IMR-90 (cell line): Measurements from ENCODE around the gene NCS1. TPM values are rescaled to one million over a fixed set of nuclear protein-coding genes. Genes with fewer than 3 reads are reported as not detected.

Experiments used
- ATAC-seq: fragments of 200-7000 bp; cut with Tn5 transposase; 2 replicates; pipeline ENCODE4 v1.9.1; 2020; ENCODE audit warnings: low read depth, mild to moderate bottlenecking, moderate library complexity
- BruUV-seq: library from RNA; stranded (reverse); fragments of 400-500 nt; replicated peaks from 2 replicates; lab custom pipeline; 2021; lab: Mats Ljungman, UMichigan
- CTCF ChIA-PET: fragments of 300-600 bp; formaldehyde crosslinking; extraction: SDS; loops from one replicate; lab custom pipeline; 2021; ENCODE audit warnings: antibody characterized with exemption; lab: Yijun Ruan, JAX
- POLR2A ChIA-PET: fragments of 300-600 bp; sonication (Branson Sonifier 250); formaldehyde crosslinking; loops from one replicate; lab custom pipeline; 2022; ENCODE audit warnings: antibody characterized with exemption; ENCODE audit not compliant: unreplicated experiment; lab: Charles Lee
- DNase-seq: peaks from one replicate; pipeline ENCODE4 v3.0.0; 2013
- H2AFZ ChIP-seq: replicated peaks from 2 replicates; pipeline ENCODE3; 2013; ENCODE audit warnings: low read length, mild to moderate bottlenecking; ENCODE audit not compliant: poor library complexity
- H2AK5ac ChIP-seq: 2 replicates; pipeline ENCODE4 v1.6.1; 2013; ENCODE audit warnings: low read depth, low read length, inconsistent platforms
- H2AK9ac ChIP-seq: replicated peaks from 2 replicates; pipeline ENCODE3; 2013; ENCODE audit warnings: mild to moderate bottlenecking, low read depth, low read length, moderate library complexity; ENCODE audit not compliant: poor library complexity
- H2BK120ac ChIP-seq: 2 replicates; pipeline ENCODE4 v1.6.1; 2013; ENCODE audit warnings: low read depth, low read length, inconsistent platforms
- H2BK15ac ChIP-seq: 3 replicates; pipeline ENCODE4 v1.6.1; 2013; ENCODE audit warnings: low read depth, low read length, inconsistent platforms
- H2BK20ac ChIP-seq: 2 replicates; pipeline ENCODE4 v1.6.1; 2013; ENCODE audit warnings: low read depth, mild to moderate bottlenecking, inconsistent platforms, low read length, moderate library complexity
- H2BK5ac ChIP-seq: 2 replicates; pipeline ENCODE4 v1.6.1; 2013; ENCODE audit warnings: mild to moderate bottlenecking, low read depth, low read length, inconsistent platforms; ENCODE audit not compliant: poor library complexity, severe bottlenecking
- H3K14ac ChIP-seq: replicated peaks from 2 replicates; pipeline ENCODE4 v1.6.1; 2013; ENCODE audit warnings: low read depth, low read length, inconsistent platforms
- H3K18ac ChIP-seq: 2 replicates; pipeline ENCODE4 v1.6.1; 2013; ENCODE audit warnings: low read depth, low read length, control low read depth
- H3K23ac ChIP-seq: 2 replicates; pipeline ENCODE4 v1.6.1; 2013; ENCODE audit warnings: low read depth, low read length, inconsistent platforms
- H3K27ac ChIP-seq: 2 replicates; pipeline ENCODE4 v1.5.1; 2013; ENCODE audit warnings: mild to moderate bottlenecking, control low read depth, low read length; ENCODE audit not compliant: insufficient read depth
- H3K27me3 ChIP-seq: 2 replicates; pipeline ENCODE4 v1.6.1; 2013; ENCODE audit warnings: low read length; ENCODE audit not compliant: control insufficient read depth, insufficient read depth
- H3K36me3 ChIP-seq: 2 replicates; pipeline ENCODE4 v1.6.1; 2013; ENCODE audit warnings: low read length, mixed read lengths; ENCODE audit not compliant: control insufficient read depth, insufficient read depth
- H3K4ac ChIP-seq: 2 replicates; pipeline ENCODE4 v1.6.1; 2013; ENCODE audit warnings: low read depth, low read length, inconsistent platforms
- H3K4me1 ChIP-seq: 2 replicates; pipeline ENCODE4 v1.6.1; 2013; ENCODE audit warnings: low read length, mixed read lengths; ENCODE audit not compliant: control insufficient read depth, insufficient read depth
- H3K4me2 ChIP-seq: 2 replicates; pipeline ENCODE4 v1.6.1; 2013; ENCODE audit warnings: low read depth, mild to moderate bottlenecking, control low read depth, low read length, moderate library complexity
- H3K4me3 ChIP-seq: 2 replicates; pipeline ENCODE4 v1.5.1; 2013; ENCODE audit warnings: low read depth, mild to moderate bottlenecking, control low read depth, low read length, moderate library complexity; ENCODE audit not compliant: insufficient read depth
- H3K56ac ChIP-seq: 2 replicates; pipeline ENCODE4 v1.6.1; 2013; ENCODE audit warnings: low read length, inconsistent platforms; ENCODE audit not compliant: insufficient read depth; ENCODE audit errors: extremely low read depth
- H3K79me1 ChIP-seq, 2 experiments: 2 replicates each; pipeline ENCODE4 v1.6.1; 2013; ENCODE audit warnings: low read length in 2 of 2, inconsistent platforms in 1 of 2, low read depth in 1 of 2
- H3K9ac ChIP-seq: 2 replicates; pipeline ENCODE4 v1.6.1; 2013; ENCODE audit warnings: low read depth, low read length, control low read depth
- H3K9me1 ChIP-seq: 2 replicates; pipeline ENCODE4 v1.6.1; 2013; ENCODE audit warnings: low read length, inconsistent platforms; ENCODE audit not compliant: insufficient read depth
- H3K9me3 ChIP-seq: 2 replicates; pipeline ENCODE4 v1.6.1; 2013; ENCODE audit warnings: low read length; ENCODE audit not compliant: control insufficient read depth, insufficient read depth
- H4K20me1 ChIP-seq: 2 replicates; pipeline ENCODE4 v1.6.1; 2013; ENCODE audit warnings: low read length, inconsistent platforms; ENCODE audit not compliant: insufficient read depth
- H4K5ac ChIP-seq: 2 replicates; pipeline ENCODE4 v1.6.1; 2013; ENCODE audit warnings: mild to moderate bottlenecking, low read depth, low read length, control low read depth
- H4K8ac ChIP-seq, 2 experiments: 2 replicates each; pipeline ENCODE4 v1.6.1; 2013; ENCODE audit warnings: low read depth in 2 of 2, low read length in 2 of 2, control low read depth in 1 of 2, inconsistent platforms in 1 of 2
- H4K91ac ChIP-seq: 2 replicates; pipeline ENCODE4 v1.6.1; 2013; ENCODE audit warnings: low read depth, low read length, inconsistent platforms; ENCODE audit not compliant: insufficient read depth
- BHLHE40 ChIP-seq: fragments of 150-350 bp; IDR thresholded peaks from 2 replicates; pipeline ENCODE4 v1.6.1; 2016; ENCODE audit warnings: mild to moderate bottlenecking, low read depth, low read length
- CEBPB ChIP-seq: IDR thresholded peaks from 2 replicates; pipeline ENCODE4 v1.6.1; 2012; ENCODE audit warnings: low read depth, low read length, improper control_type of control experiment
- CHD1 ChIP-seq: IDR thresholded peaks from 2 replicates; pipeline ENCODE4 v1.6.1; 2012; ENCODE audit warnings: low read depth, low read length, improper control_type of control experiment
- CTCF ChIP-seq: conservative IDR thresholded peaks from 2 replicates; pipeline ENCODE4 v1.5.1; 2012; ENCODE audit warnings: mild to moderate bottlenecking, low read depth, low read length, improper control_type of control experiment
- FOS ChIP-seq: fragments of 150-350 bp; IDR thresholded peaks from 2 replicates; pipeline ENCODE4 v1.6.1; 2016; ENCODE audit warnings: low read depth, low read length
- MAZ ChIP-seq: IDR thresholded peaks from 2 replicates; pipeline ENCODE4 v1.6.1; 2012; ENCODE audit warnings: low read depth, mild to moderate bottlenecking, low read length, improper control_type of control experiment, moderate library complexity, borderline replicate concordance
- MXI1 ChIP-seq: IDR thresholded peaks from 2 replicates; pipeline ENCODE4 v1.6.1; 2012; ENCODE audit warnings: low read depth, mild to moderate bottlenecking, low read length, moderate library complexity, borderline replicate concordance
- NFE2L2 ChIP-seq: fragments of 150-350 bp; IDR thresholded peaks from 2 replicates; pipeline ENCODE4 v1.6.1; 2016; ENCODE audit warnings: low read depth, mild to moderate bottlenecking, low read length
- POLR2A ChIP-seq: IDR thresholded peaks from 2 replicates; pipeline ENCODE4 v1.6.1; 2012; ENCODE audit warnings: mild to moderate bottlenecking, low read depth, low read length
- RAD21 ChIP-seq: IDR thresholded peaks from 2 replicates; pipeline ENCODE4 v1.6.1; 2012; ENCODE audit warnings: low read length, improper control_type of control experiment
- RCOR1 ChIP-seq: IDR thresholded peaks from 2 replicates; pipeline ENCODE4 v1.6.1; 2012; ENCODE audit warnings: mild to moderate bottlenecking, low read length, improper control_type of control experiment; ENCODE audit not compliant: insufficient replicate concordance
- RFX5 ChIP-seq: IDR thresholded peaks from 2 replicates; pipeline ENCODE4 v1.8.0; 2012; ENCODE audit warnings: low read depth, mild to moderate bottlenecking, low read length, moderate library complexity
- SMC3 ChIP-seq: fragments of 150-350 bp; IDR thresholded peaks from 2 replicates; pipeline ENCODE4 v1.6.1; 2016; ENCODE audit warnings: low read depth, mild to moderate bottlenecking, antibody characterized with exemption, low read length, moderate library complexity
- USF2 ChIP-seq: fragments of 150-350 bp; IDR thresholded peaks from 2 replicates; pipeline ENCODE4 v1.6.1; 2017; ENCODE audit warnings: mild to moderate bottlenecking, antibody characterized with exemption, low read length, low read depth
- WGBS, 2 experiments: methylation state at CpG; one replicate each; pipeline versions ENCODE4 v1.1.5 to v1.1.7; 2013; ENCODE audit warnings: missing lambda C conversion rate in 2 of 2; ENCODE audit not compliant: insufficient read length in 1 of 2; ENCODE audit errors: extremely low coverage in 2 of 2; 5-methylcytosine and 5-hydroxymethylcytosine counted together
- dilution Hi-C: fragments of 300-500 bp; cut with HindIII; formaldehyde crosslinking; loops from one replicate; pipeline ENCODE4 v1.14.3; 2018; ENCODE audit warnings: low sequenced_read_pairs; ENCODE audit not compliant: unreplicated experiment
- in situ Hi-C: fragments of 300-500 bp; cut with MboI; formaldehyde crosslinking; loops from 3 replicates; pipeline ENCODE4 v1.14.3; 2019; ENCODE audit warnings: low sequenced_read_pairs, inconsistent platforms, mixed read lengths
- intact Hi-C: fragments of 100-400 bp; cut with micrococcal nuclease; formaldehyde crosslinking; loops from 2 replicates; pipeline ENCODE4 v1.10.0; 2022
- polyA plus RNA-seq, 3 experiments: library from polyadenylated mRNA; depleted of rRNA; stranded (reverse); fragments of >200 nt; gene quantifications; 2 replicates each; pipeline ENCODE4 v1.2.3, GENCODE V29; 2012; ENCODE audit warnings: low replicate concordance in 1 of 3
- total RNA-seq: library from RNA; depleted of rRNA; stranded (reverse); fragments of >200 nt; gene quantifications from 2 replicates; pipeline ENCODE4 v1.2.3, GENCODE V29; 2012

NCS1 gene
- total and polyA plus RNA-seq, 2 of the 4 experiments (the other 2 are of a cell fraction) = 41.0 to 60.5 TPM

- H3K27ac ChIP-seq = no peak overlapping the region
- H3K4ac ChIP-seq = no peak overlapping the region
- no peak overlapping the region for H2AFZ ChIP-seq
- H4K91ac ChIP-seq = no peak overlapping the region
- H2BK15ac ChIP-seq = no peak overlapping the region
- H3K9me1 ChIP-seq = no peaks in the 10 kb centered on the region
- H2AK9ac ChIP-seq = no peak overlapping the region
- no peak overlapping the region for H3K56ac ChIP-seq
- no peak overlapping the region for H3K14ac ChIP-seq
- H2BK5ac ChIP-seq = no peak overlapping the region
- dilution Hi-C loops = no loop called here
- H3K4me3 ChIP-seq = no peak overlapping the region
- DNase-seq = no peak
- in situ Hi-C loops = no loop called here
- BruUV-seq = no TSS peak
- no peak overlapping the region for H3K9ac ChIP-seq
- no peak overlapping the region for H4K5ac ChIP-seq
- no peak for ATAC-seq
- H3K27me3 ChIP-seq = peaks cover 66% of the 10 kb centered on the region
- intact Hi-C loops = no loop called here
- H3K18ac ChIP-seq = no peak overlapping the region
- no peak overlapping the region for H2BK20ac ChIP-seq
- no peak overlapping the region for H3K4me2 ChIP-seq
- peaks cover 4% of the 10 kb centered on the region; the same call in 1 of the 2 replicates for H3K4me1 ChIP-seq
- no peak overlapping the region for H2AK5ac ChIP-seq
- peaks cover 15% of the 10 kb centered on the region for H3K9me3 ChIP-seq
- WGBS, 2 experiments = 40% methylated on average over 3 of the region's 16 CpGs; no CpG with 5 or more reads in 1 of the 2 experiments
- POLR2A ChIA-PET = no interaction called here
- CTCF ChIA-PET = no interaction called here
- no peak overlapping the region for H4K8ac ChIP-seq
- H4K20me1 ChIP-seq = no peaks in the 10 kb centered on the region
- H3K23ac ChIP-seq = no peak overlapping the region; the same call in 1 of the 2 replicates
- no peaks in the 10 kb centered on the region for H3K79me1 ChIP-seq
- no peaks in the 10 kb centered on the region for H3K36me3 ChIP-seq
- no peak overlapping the region for H2BK120ac ChIP-seq
- TF ChIP-seq FOS = no peak
- TF ChIP-seq USF2 = no peak
- no peak for TF ChIP-seq RAD21
- TF ChIP-seq BHLHE40 = no peak
- no peak for TF ChIP-seq SMC3
- TF ChIP-seq RCOR1 = no peak
- no peak for TF ChIP-seq RFX5
- no peak for TF ChIP-seq POLR2A
- no peak for TF ChIP-seq NFE2L2
- no peak for TF ChIP-seq CTCF
- TF ChIP-seq MXI1 = no peak
- TF ChIP-seq MAZ = no peak
- TF ChIP-seq CHD1 = no peak
- no peak for TF ChIP-seq CEBPB
Measured at GRCh38 chr9:130260816-130261765, 88.9 kb downstream of the NCS1 start.
